Measurements from ENCODE around the gene PAXX. TPM values are rescaled to one million over a fixed set of nuclear protein-coding genes. Genes with fewer than 3 reads are reported as not detected.

Gene PAXX
- total RNA-seq, 1 experiment from 2014 or later = 44.1 TPM

DNA sequence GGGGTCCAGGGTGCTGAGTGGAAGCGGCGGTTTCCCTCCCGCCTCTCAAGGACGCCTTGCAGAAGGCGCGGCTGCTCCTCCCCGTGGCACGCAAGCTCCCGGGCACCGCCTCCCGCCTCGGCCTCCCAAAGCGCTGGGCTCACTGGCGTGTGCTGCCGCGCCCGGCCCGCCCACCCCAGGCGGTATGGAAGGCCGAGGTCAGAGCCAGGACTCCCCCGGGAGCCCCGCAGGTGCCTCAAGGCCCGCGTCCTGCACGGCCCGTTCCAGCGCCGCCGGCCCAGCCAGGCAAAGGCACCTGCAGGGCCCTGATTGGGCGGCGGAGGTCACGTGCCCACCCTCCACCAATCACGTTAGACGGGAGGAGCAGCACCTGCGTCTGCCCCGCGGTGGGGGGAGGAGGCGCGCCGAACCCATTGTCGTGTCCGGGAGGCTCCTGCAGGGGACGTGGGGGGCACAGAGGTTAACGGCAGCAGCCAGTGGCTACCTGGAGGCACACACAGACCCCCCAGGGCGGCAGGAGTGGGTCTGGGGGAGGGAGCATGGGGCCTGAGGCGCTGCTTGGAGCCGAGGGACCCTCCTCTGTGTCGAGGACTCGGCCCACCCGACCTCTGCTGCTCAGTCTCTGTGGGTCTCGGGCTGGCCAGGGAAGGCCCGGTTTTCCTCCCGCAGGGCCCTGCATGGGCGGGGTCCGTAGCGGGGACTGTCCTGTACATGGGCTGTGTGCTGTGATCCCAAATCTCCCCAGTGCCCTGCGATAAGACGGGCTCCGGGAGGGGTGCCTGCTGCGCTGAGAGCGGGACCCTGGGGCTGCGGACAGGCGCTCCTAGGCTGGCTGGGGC lies 42.2 kb upstream of the PAXX start (continued):
- no peak for TF ChIP-seq STAT6 (CRISPR knock-in tag; conservative IDR thresholded peaks at IDR 0.05; ENCODE audit: low read depth)
- TF ChIP-seq ZNF423 (CRISPR knock-in tag; IDR thresholded peaks at IDR 0.05) = peak; percentile 84
- no peak for TF ChIP-seq ELF4 (CRISPR knock-in tag; IDR thresholded peaks at IDR 0.05; ENCODE audit: low read depth)
- no peak for TF ChIP-seq ZBTB21 (CRISPR knock-in tag; IDR thresholded peaks at IDR 0.05; ENCODE audit: borderline replicate concordance)
- no peak for TF ChIP-seq TEAD1 (CRISPR knock-in tag; IDR thresholded peaks at IDR 0.05)
- peak; percentile 80; the same call in 1 of the 2 replicates for TF ChIP-seq SP1 (CRISPR knock-in tag; conservative IDR thresholded peaks at IDR 0.05)
- TF ChIP-seq ZNF671 (CRISPR knock-in tag; IDR thresholded peaks at IDR 0.05) = no peak
- TF ChIP-seq ZNF416 (CRISPR knock-in tag; IDR thresholded peaks at IDR 0.05) = no peak
- TF ChIP-seq JUN (CRISPR knock-in tag; IDR thresholded peaks at IDR 0.05) = no peak
- no peak for TF ChIP-seq ZNF512 (CRISPR knock-in tag; IDR thresholded peaks at IDR 0.05; ENCODE audit: borderline replicate concordance)
- TF ChIP-seq RORB (CRISPR knock-in tag; IDR thresholded peaks at IDR 0.05) = no peak
- TF ChIP-seq ZNF263 (CRISPR knock-in tag; IDR thresholded peaks at IDR 0.05; ENCODE audit: low read depth) = no peak
- TF ChIP-seq, protein P1, sequence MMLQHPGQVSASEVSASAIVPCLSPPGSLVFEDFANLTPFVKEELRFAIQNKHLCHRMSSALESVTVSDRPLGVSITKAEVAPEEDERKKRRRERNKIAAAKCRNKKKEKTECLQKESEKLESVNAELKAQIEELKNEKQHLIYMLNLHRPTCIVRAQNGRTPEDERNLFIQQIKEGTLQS (CRISPR knock-in tag; conservative IDR thresholded peaks at IDR 0.05) = no peak
- TF ChIP-seq, protein P2, sequence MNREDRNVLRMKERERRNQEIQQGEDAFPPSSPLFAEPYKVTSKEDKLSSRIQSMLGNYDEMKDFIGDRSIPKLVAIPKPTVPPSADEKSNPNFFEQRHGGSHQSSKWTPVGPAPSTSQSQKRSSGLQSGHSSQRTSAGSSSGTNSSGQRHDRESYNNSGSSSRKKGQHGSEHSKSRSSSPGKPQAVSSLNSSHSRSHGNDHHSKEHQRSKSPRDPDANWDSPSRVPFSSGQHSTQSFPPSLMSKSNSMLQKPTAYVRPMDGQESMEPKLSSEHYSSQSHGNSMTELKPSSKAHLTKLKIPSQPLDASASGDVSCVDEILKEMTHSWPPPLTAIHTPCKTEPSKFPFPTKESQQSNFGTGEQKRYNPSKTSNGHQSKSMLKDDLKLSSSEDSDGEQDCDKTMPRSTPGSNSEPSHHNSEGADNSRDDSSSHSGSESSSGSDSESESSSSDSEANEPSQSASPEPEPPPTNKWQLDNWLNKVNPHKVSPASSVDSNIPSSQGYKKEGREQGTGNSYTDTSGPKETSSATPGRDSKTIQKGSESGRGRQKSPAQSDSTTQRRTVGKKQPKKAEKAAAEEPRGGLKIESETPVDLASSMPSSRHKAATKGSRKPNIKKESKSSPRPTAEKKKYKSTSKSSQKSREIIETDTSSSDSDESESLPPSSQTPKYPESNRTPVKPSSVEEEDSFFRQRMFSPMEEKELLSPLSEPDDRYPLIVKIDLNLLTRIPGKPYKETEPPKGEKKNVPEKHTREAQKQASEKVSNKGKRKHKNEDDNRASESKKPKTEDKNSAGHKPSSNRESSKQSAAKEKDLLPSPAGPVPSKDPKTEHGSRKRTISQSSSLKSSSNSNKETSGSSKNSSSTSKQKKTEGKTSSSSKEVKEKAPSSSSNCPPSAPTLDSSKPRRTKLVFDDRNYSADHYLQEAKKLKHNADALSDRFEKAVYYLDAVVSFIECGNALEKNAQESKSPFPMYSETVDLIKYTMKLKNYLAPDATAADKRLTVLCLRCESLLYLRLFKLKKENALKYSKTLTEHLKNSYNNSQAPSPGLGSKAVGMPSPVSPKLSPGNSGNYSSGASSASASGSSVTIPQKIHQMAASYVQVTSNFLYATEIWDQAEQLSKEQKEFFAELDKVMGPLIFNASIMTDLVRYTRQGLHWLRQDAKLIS (CRISPR knock-in tag; IDR thresholded peaks at IDR 0.05; ENCODE audit: borderline replicate concordance) = no peak
- TF ChIP-seq E2F1 (CRISPR knock-in tag; IDR thresholded peaks at IDR 0.05) = no peak; the same call in 1 of the 2 replicates
- TF ChIP-seq NR1H2 (CRISPR knock-in tag; IDR thresholded peaks at IDR 0.05) = no peak
- TF ChIP-seq NFATC4 (CRISPR knock-in tag; IDR thresholded peaks at IDR 0.05) = no peak
- TF ChIP-seq ZNF219 (CRISPR knock-in tag; IDR thresholded peaks at IDR 0.05; ENCODE audit: borderline replicate concordance) = no peak
- TF ChIP-seq CREM (CRISPR knock-in tag; IDR thresholded peaks at IDR 0.05) = no peak
- TF ChIP-seq HMGA2 (CRISPR knock-in tag; IDR thresholded peaks at IDR 0.05) = no peak
- TF ChIP-seq, protein P3, sequence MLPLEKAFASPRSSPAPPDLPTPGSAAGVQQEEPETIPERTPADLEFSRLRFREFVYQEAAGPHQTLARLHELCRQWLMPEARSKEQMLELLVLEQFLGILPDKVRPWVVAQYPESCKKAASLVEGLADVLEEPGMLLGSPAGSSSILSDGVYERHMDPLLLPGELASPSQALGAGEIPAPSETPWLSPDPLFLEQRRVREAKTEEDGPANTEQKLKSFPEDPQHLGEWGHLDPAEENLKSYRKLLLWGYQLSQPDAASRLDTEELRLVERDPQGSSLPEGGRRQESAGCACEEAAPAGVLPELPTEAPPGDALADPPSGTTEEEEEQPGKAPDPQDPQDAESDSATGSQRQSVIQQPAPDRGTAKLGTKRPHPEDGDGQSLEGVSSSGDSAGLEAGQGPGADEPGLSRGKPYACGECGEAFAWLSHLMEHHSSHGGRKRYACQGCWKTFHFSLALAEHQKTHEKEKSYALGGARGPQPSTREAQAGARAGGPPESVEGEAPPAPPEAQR (CRISPR knock-in tag; IDR thresholded peaks at IDR 0.05) = no peak
- 0 out of 2 replicates have a peak, but pooled peaks have one; percentile 21 for TF ChIP-seq GABPB1 (CRISPR knock-in tag; IDR thresholded peaks at IDR 0.05)
- TF ChIP-seq PREB (CRISPR knock-in tag; IDR thresholded peaks at IDR 0.05; ENCODE audit: borderline replicate concordance) = no peak
- TF ChIP-seq, protein P4, sequence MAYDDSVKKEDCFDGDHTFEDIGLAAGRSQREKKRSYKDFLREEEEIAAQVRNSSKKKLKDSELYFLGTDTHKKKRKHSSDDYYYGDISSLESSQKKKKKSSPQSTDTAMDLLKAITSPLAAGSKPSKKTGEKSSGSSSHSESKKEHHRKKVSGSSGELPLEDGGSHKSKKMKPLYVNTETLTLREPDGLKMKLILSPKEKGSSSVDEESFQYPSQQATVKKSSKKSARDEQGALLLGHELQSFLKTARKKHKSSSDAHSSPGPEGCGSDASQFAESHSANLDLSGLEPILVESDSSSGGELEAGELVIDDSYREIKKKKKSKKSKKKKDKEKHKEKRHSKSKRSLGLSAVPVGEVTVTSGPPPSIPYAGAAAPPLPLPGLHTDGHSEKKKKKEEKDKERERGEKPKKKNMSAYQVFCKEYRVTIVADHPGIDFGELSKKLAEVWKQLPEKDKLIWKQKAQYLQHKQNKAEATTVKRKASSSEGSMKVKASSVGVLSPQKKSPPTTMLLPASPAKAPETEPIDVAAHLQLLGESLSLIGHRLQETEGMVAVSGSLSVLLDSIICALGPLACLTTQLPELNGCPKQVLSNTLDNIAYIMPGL (CRISPR knock-in tag; IDR thresholded peaks at IDR 0.05) = no peak; the same call in 1 of the 2 replicates
- no peak for TF ChIP-seq ZNF317 (CRISPR knock-in tag; IDR thresholded peaks at IDR 0.05; ENCODE audit: borderline replicate concordance, low read depth)

Data from WTC11 (cell line).